Lower leg skin (tissue), 4 donors: ENCODE data around the gene HIGD2A. TPM values are rescaled to one million over a fixed set of nuclear protein-coding genes. Genes with fewer than 3 reads are reported as not detected.

Experiments used
- DNase-seq, 2 donors: peaks; one replicate each; pipeline ENCODE4 v3.0.0-alpha.2; 2019; ENCODE audit warnings: low spot score in 2 of 2
- H3K4me3 ChIP-seq: fragments of 200-600 bp; sonication (generic); 2 replicates; pipeline ENCODE4 v1.5.1; 2017; ENCODE audit warnings: mild to moderate bottlenecking, low read depth; ENCODE audit not compliant: poor library complexity, severe bottlenecking
- POLR2A ChIP-seq, 2 donors: fragments of 450-650 bp; IDR thresholded peaks; one replicate each; pipeline ENCODE4 v1.6.1; 2016 to 2017; ENCODE audit warnings: antibody characterized with exemption in 2 of 2, mild to moderate bottlenecking in 1 of 2, moderate library complexity in 1 of 2
- WGBS, 2 donors: methylation state at CpG; one replicate each; pipeline ENCODE4 v1.1.5; 2018; 5-methylcytosine and 5-hydroxymethylcytosine counted together
- intact Hi-C: fragments of 100-400 bp; cut with DNase I; formaldehyde crosslinking; loops from one replicate; pipeline ENCODE4 v1.15.0; 2023; ENCODE audit warnings: low total_unique reads
- total RNA-seq, 4 donors: library from RNA; depleted of rRNA; stranded (reverse); fragments of >200 nt; gene quantifications; one replicate each; pipeline ENCODE4 v1.1.0, GENCODE V29; 2016
- TF ChIP-seq, protein P1 (sequence below), 3 donors: fragments of 450-650 bp; IDR thresholded peaks; one replicate each; pipeline ENCODE4 v1.5.1; 2016; ENCODE audit warnings: antibody characterized with exemption in 3 of 3, mild to moderate bottlenecking in 3 of 3, moderate library complexity in 2 of 3

HIGD2A gene
- total RNA-seq, 4 donors from 2014 or later: 110 to 153 (median 130) TPM

DNA sequence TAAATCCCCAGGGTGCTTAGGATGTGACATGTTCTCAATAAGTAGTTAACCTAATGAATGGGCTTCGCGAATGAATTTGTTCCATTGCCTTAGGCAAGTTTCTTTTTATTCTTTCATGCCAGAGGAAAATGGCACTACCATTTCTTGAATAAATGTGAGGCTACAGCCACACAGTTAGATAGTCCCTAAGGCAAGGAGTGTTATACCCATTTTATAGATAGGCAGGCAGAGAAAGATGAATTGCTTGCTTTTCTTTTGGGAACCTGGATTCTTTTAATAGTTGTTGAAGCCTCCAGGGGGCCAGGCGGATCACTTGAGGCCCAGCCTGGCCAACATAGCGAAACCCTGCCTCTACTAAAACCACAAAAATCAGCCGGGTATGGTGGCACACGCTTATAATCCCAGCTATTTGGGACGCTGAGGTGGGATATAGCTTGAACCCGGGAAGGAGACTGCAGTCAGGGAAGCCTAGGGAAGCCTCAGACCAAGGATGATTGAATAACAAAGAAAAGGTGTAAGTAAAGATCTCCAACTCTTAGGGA, 1.1 kb upstream of the HIGD2A start:
- 29 to 32% methylated on average over 8 of the region's 8 CpGs for WGBS, 2 donors
- intact Hi-C loops: no loop called here
- H3K4me3 ChIP-seq: peak overlapping the region; percentile 67
- TF ChIP-seq, protein P1, sequence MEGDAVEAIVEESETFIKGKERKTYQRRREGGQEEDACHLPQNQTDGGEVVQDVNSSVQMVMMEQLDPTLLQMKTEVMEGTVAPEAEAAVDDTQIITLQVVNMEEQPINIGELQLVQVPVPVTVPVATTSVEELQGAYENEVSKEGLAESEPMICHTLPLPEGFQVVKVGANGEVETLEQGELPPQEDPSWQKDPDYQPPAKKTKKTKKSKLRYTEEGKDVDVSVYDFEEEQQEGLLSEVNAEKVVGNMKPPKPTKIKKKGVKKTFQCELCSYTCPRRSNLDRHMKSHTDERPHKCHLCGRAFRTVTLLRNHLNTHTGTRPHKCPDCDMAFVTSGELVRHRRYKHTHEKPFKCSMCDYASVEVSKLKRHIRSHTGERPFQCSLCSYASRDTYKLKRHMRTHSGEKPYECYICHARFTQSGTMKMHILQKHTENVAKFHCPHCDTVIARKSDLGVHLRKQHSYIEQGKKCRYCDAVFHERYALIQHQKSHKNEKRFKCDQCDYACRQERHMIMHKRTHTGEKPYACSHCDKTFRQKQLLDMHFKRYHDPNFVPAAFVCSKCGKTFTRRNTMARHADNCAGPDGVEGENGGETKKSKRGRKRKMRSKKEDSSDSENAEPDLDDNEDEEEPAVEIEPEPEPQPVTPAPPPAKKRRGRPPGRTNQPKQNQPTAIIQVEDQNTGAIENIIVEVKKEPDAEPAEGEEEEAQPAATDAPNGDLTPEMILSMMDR (IDR thresholded peaks at IDR 0.05): no peak
- TF ChIP-seq POLR2A (IDR thresholded peaks at IDR 0.05): no peak
- no peak for DNase-seq

- intact Hi-C loops: no loop called here
- peak overlapping the region; percentile 67 for H3K4me3 ChIP-seq
- no peak for DNase-seq
- WGBS, 2 donors: 0 to 1% methylated on average over 17 to 29 of the region's 29 CpGs
- TF ChIP-seq POLR2A (IDR thresholded peaks at IDR 0.05): no peak
- TF ChIP-seq, protein P1 (IDR thresholded peaks at IDR 0.05): no peak
Measured at GRCh38 chr5:176388003-176388443, 528 bp upstream of the HIGD2A start.

- no peak for TF ChIP-seq POLR2A (IDR thresholded peaks at IDR 0.05)
- TF ChIP-seq, protein P1 (IDR thresholded peaks at IDR 0.05): no peak
- no peak for DNase-seq
- intact Hi-C loops: no loop called here
- 26 to 32% methylated on average over 35 to 41 of the region's 41 CpGs for WGBS, 2 donors
- peak overlapping the region; percentile 45 for H3K4me3 ChIP-seq
Measured at GRCh38 chr5:176389135-176390123, 878 bp downstream of the HIGD2A start.

- WGBS, 2 donors: 88% methylated on average over 4 of the region's 4 CpGs
- DNase-seq: no peak
- H3K4me3 ChIP-seq: no peak overlapping the region
- intact Hi-C loops: no loop called here
- no peak for TF ChIP-seq POLR2A (IDR thresholded peaks at IDR 0.05)
- TF ChIP-seq, protein P1 (IDR thresholded peaks at IDR 0.05): no peak
Measured at GRCh38 chr5:176391479-176391878, 2.9 kb downstream of the HIGD2A start.

- TF ChIP-seq, protein P1 (IDR thresholded peaks at IDR 0.05): no peak
- TF ChIP-seq POLR2A (IDR thresholded peaks at IDR 0.05): no peak
- WGBS, 2 donors: 85 to 88% methylated on average over 4 of the region's 4 CpGs
- no peak for DNase-seq
- intact Hi-C loops: no loop called here
- H3K4me3 ChIP-seq: no peak overlapping the region
Measured at GRCh38 chr5:176391999-176392398, 3.4 kb downstream of the HIGD2A start.
